PFSK-1 (cell line): ENCODE results near the gene RPS6KB1.

Experiments used
- POLR2AphosphoS5 ChIP-seq: IDR thresholded peaks from 2 replicates; pipeline ENCODE4 v1.6.1; 2012; ENCODE audit warnings: low read depth, mild to moderate bottlenecking, control low read depth, low read length, moderate library complexity
- SIN3A ChIP-seq: IDR thresholded peaks from 2 replicates; pipeline ENCODE4 v1.6.1; 2012; ENCODE audit warnings: mild to moderate bottlenecking, low read length, moderate library complexity, borderline replicate concordance; ENCODE audit not compliant: insufficient read depth
- TAF1 ChIP-seq: IDR thresholded peaks from 2 replicates; pipeline ENCODE4 v1.6.1; 2012; ENCODE audit warnings: low read length, control low read depth, borderline replicate concordance; ENCODE audit not compliant: insufficient read depth

- TF ChIP-seq SIN3A (no peak), TAF1 (no peak), POLR2AphosphoS5 (no peak)
These were observed 18.5 kb upstream of the RPS6KB1 start for GRCh38 chr17:59874376-59874775.
